Activated T-helper 2 cell treated with anti-CD3 and anti-CD28 coated beads, Interferon-gamma antibody, Interleukin-2, Interleukin-4, amounts not matched to agents 10 μg/mL and 5 μg/mL and 100 μg/mL, durations not matched to agents 14 hours and 24 hours and 36 hours (primary cell): Measurements from ENCODE around the gene ETV3. TPM values are rescaled to one million over a fixed set of nuclear protein-coding genes. Genes with fewer than 3 reads are reported as not detected.
"Not testable (repeated sequence)": the region's sequence is repeated elsewhere in the genome, so short reads cannot be mapped to it uniquely, and the experiment has no call there.

ENCODE experiments used
- DNase-seq: peaks from one replicate; pipeline ENCODE4 v3.0.0; 2021; ENCODE audit warnings: low spot score
- H3K27ac Mint-ChIP-seq: one replicate; pipeline ENCODE4 v1.8.0; 2021; ENCODE audit warnings: mixed read lengths
- H3K27me3 Mint-ChIP-seq: one replicate; pipeline ENCODE4 v1.8.0; 2021; ENCODE audit warnings: low read depth, mixed read lengths
- H3K36me3 Mint-ChIP-seq: one replicate; pipeline ENCODE4 v1.8.0; 2021; ENCODE audit warnings: low read depth, mixed read lengths
- H3K4me1 Mint-ChIP-seq: one replicate; pipeline ENCODE4 v1.8.0; 2021; ENCODE audit warnings: low read depth, mixed read lengths
- H3K4me3 Mint-ChIP-seq: one replicate; pipeline ENCODE4 v1.8.0; 2021; ENCODE audit warnings: low read depth, mild to moderate bottlenecking, moderate library complexity, mixed read lengths
- H3K9me3 Mint-ChIP-seq: one replicate; pipeline ENCODE4 v1.8.0; 2021; ENCODE audit warnings: mixed read lengths
- intact Hi-C: fragments of 100-400 bp; cut with micrococcal nuclease; formaldehyde crosslinking; loops from one replicate; pipeline ENCODE4 v1.15.1; 2023
- total RNA-seq: library from RNA; stranded (reverse); gene quantifications from 2 replicates; pipeline ENCODE4 v1.2.3, GENCODE V29; 2022

Gene ETV3
- total RNA-seq, 1 donor from 2014 or later, result 240 TPM

DNA sequence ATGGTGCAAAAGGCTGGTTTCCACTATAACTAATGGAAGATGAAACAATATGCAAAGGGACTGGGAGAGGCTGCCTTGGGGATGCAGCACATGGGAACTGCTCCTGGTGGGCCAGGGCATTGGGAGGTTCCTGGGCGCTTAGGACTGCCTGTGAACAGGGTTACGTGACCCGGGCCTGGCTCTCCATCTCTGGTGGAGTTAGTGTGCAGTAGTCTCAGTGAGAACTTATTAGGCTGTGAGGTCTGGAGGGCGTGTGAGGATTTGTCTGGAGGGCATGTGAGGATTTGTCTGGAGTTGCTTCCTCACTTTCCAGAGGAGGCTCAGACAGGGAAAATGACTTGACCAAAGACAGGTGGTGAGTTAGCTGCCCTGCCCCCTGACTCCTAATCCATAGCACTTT is 37.0 kb downstream of the ETV3 start:
- no peak overlapping the region for H3K4me3 Mint-ChIP-seq
- peaks cover 29% of the 10 kb centered on the region for H3K27me3 Mint-ChIP-seq
- H3K27ac Mint-ChIP-seq, result no peak overlapping the region
- intact Hi-C loops, result no loop called here
- no peak for DNase-seq
- H3K9me3 Mint-ChIP-seq, result no peaks in the 10 kb centered on the region
- no peaks in the 10 kb centered on the region for H3K36me3 Mint-ChIP-seq
- H3K4me1 Mint-ChIP-seq, result peaks cover 14% of the 10 kb centered on the region

DNA sequence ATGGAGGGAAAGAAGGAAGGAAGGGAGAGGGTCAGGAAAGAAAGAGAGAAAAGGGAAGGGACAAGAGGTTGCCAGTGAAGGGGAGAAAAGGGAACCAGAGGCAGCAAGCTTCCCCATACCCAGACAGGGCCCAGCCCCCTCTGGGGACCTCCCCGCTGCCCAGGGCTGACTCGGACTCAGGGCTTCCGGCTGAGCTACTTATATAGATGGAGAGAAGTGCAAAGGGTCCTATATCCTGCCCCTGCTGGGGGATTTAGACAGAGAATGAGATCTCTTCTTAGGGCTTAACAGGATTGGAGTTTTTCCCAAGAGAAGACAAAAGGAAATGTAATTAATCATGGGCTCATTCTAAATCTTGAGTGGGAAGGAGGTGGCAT is 38.6 kb downstream of the ETV3 start, which contains the start of gene ETV3L:
Gene ETV3L, minus strand, starts transcription at position 176 of the 377 bp plus-strand sequence. CDS start 285 bp downstream, outside the sequence.
- Mint-ChIP-seq H3K36me3 (no peaks in the 10 kb centered on the region), H3K4me3 (no peak within 1 kb of the TSS), H3K27me3 (peaks cover 20% of the 10 kb centered on the region), H3K4me1 (peaks cover 10% of the 10 kb centered on the region), H3K27ac (no peak within 1 kb of the TSS), H3K9me3 (no peaks in the 10 kb centered on the region)
- intact Hi-C loops, result no loop called here
- no peak for DNase-seq

DNA sequence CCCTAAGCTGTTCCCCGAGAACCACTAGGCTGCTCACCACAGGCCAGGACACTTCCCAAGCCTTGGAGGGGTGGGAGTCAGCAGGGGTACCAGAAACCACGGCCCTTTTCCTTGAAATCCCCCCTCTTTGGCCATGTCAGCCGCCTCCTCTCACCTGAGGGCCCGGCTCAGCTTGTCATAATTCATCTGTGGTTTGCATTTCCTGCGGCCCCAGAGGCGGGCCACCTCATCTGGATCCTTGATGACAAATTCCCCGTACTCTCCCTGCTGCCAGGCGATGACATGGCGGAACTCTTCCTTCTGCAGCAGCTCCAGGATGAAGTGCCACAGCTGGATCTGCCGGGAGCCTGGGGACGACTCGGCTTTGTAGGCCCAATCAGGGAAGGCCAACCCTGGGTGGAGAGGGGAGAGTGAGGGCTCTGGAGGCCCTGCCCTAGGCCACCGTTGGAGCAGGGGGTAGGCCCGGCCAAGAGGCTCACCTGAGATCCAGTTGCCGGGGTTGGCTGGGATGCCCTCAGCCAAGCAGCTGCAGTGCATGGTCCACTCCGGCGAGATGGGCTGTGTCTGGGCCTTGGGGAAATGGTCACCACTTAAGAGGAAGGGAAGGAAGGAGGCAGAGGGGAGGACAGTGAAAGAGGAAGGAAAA is 39.1 kb downstream of the ETV3 start:
- H3K27me3 Mint-ChIP-seq, result peaks cover 16% of the 10 kb centered on the region
- intact Hi-C loops, H3K4me1 Mint-ChIP-seq, H3K36me3 Mint-ChIP-seq, H3K4me3 Mint-ChIP-seq, H3K27ac Mint-ChIP-seq, H3K9me3 Mint-ChIP-seq, DNase-seq: not testable (repeated sequence)

DNA sequence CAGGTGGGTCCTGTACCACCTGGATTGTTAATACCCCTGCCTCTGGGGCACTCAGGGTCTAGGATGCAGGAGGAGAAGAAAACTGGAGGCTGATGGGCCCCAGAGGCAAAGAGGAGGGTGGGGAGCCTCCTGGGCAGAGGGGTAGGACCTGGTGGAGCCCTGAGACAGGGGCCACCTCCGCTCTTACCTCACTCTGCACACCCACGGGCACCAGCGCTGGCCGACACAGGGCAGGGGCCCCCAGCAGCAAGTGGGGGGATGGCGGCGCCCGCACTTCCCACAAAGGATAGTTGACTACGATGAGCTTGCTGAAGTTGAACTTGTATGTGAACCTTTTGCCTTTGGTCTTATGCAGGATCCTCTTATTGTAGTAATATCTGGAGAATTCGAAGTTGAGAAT is 39.7 kb downstream of the ETV3 start:
- Mint-ChIP-seq H3K4me3 (no peak overlapping the region), H3K27me3 (peaks cover 11% of the 10 kb centered on the region), H3K4me1 (peaks cover 8% of the 10 kb centered on the region), H3K27ac (no peak overlapping the region), H3K36me3 (no peaks in the 10 kb centered on the region), H3K9me3 (no peaks in the 10 kb centered on the region)
- no peak for DNase-seq
- intact Hi-C loops, result no loop called here

DNA sequence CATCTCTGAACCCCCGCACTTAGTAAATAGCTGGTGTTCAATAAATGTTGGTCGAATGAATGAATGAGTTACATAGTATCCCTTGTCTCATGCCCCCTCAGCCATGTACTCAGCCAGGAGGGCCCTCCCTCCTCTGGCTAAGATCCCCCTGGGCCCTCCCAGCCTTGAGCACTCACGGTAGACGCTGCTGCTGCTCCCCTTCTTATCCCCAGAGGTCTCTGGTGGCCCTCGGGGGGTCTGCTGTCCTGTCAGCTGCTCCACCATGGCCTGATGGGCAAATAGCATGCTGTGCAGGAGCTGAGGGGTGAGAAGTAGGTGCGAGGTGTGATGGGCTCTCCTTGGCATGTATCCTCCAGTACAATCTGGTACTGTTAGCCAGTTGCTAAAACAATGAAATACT is 40.5 kb downstream of the ETV3 start:
- H3K9me3 Mint-ChIP-seq, result no peaks in the 10 kb centered on the region
- H3K4me3 Mint-ChIP-seq, result no peak overlapping the region
- H3K27ac Mint-ChIP-seq, result no peak overlapping the region
- peaks cover 8% of the 10 kb centered on the region for H3K4me1 Mint-ChIP-seq
- no peaks in the 10 kb centered on the region for H3K36me3 Mint-ChIP-seq
- DNase-seq, result no peak
- peaks cover 7% of the 10 kb centered on the region for H3K27me3 Mint-ChIP-seq
- intact Hi-C loops, result no loop called here

DNA sequence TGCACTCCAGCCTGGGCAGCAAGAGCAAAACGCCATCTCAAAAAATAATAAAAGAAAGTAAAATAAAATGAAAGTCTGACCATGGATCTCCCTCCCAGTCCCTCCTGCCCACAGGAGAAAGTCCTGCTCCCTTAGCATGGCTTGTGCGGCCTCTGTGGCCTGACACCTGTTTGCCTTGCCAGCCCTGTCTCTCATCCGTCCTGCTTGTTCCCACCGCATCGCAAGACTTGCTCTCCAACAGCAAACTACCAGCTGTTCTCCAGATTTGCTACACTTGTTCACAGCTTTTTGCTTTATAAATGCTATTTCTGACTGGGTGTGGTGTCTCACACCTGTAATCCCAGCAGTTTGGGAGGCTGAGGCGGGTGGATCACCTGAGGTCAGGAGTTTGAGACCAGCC is 41.3 kb downstream of the ETV3 start:
- no peaks in the 10 kb centered on the region for H3K36me3 Mint-ChIP-seq
- peaks cover 7% of the 10 kb centered on the region for H3K27me3 Mint-ChIP-seq
- intact Hi-C loops, result no loop called here
- DNase-seq, result no peak
- peaks cover 8% of the 10 kb centered on the region for H3K4me1 Mint-ChIP-seq
- no peak overlapping the region for H3K27ac Mint-ChIP-seq
- H3K4me3 Mint-ChIP-seq, result no peak overlapping the region
- no peaks in the 10 kb centered on the region for H3K9me3 Mint-ChIP-seq

DNA sequence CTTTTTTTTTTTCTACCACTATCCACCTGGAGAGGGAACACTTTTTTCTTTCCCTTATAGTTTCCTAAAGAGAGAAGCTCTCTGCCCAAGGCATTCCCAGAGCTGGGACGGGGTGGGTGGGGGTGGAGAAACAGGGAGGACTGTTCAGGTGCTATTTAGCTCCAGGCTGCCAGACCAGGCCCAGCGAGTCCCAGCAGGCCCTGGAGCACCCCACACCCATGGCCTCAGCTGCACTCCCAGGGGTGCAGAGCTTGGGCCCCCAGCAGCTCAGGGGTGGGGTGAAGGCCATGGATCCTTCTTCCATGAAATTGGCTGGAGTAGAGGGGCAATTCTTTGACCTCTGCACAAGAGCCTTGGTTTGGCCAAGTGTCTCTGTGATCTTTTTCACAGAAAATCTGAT is 42.6 kb downstream of the ETV3 start:
- intact Hi-C loops, result no loop called here
- H3K9me3 Mint-ChIP-seq, result no peaks in the 10 kb centered on the region
- no peaks in the 10 kb centered on the region for H3K27me3 Mint-ChIP-seq
- no peak for DNase-seq
- no peak overlapping the region for H3K4me3 Mint-ChIP-seq
- H3K4me1 Mint-ChIP-seq, result peaks cover 8% of the 10 kb centered on the region
- no peaks in the 10 kb centered on the region for H3K36me3 Mint-ChIP-seq
- H3K27ac Mint-ChIP-seq, result no peak overlapping the region

DNA sequence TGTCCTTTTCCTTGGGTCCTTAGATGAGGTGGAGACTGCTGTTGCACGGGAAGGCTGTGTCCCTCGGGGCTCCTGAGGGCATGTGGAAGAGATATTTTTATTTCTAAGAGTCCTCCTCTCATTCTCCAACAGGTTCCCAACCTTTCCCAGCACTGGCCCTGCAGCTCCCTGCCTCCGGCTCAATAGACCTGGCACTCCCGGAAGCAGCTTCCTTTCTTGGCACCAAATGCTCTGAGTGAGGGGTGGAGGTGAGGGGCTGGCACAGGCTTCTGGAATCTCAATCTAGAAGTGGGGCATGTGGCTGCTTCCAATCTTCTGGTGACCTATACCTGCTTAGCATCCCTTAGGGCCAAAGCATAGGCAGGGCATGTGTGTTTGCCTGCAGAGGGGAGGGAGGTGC is 43.1 kb downstream of the ETV3 start:
- H3K36me3 Mint-ChIP-seq, result no peaks in the 10 kb centered on the region
- peaks cover 8% of the 10 kb centered on the region for H3K4me1 Mint-ChIP-seq
- DNase-seq, result no peak
- no peak overlapping the region for H3K4me3 Mint-ChIP-seq
- intact Hi-C loops, result no loop called here
- no peaks in the 10 kb centered on the region for H3K9me3 Mint-ChIP-seq
- H3K27me3 Mint-ChIP-seq, result peaks cover under 1% of the 10 kb centered on the region
- no peak overlapping the region for H3K27ac Mint-ChIP-seq

DNA sequence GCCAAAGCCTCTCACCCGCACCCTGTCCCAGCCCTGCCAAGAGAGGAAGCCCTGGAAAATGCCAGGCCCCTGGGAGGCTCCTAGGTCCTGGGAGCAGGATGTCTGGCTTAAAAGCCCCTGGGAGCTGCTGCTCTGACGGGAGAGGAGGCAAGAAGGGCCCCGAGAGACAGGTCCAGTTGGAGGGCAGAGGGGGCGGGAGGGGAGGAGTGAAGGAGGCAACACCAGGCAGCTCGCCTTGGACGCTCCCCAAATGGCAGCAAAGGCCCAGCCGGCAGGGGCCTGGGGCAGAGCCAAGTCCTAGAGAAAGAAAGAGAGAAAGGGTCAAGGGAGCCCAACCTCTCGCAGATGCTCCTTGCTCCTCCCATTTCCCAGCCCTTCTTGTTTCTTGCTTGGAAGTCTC is 45.4 kb downstream of the ETV3 start:
- Mint-ChIP-seq H3K36me3 (no peaks in the 10 kb centered on the region), H3K27ac (no peak overlapping the region), H3K9me3 (no peaks in the 10 kb centered on the region), H3K4me1 (no peaks in the 10 kb centered on the region), H3K27me3 (peaks cover 2% of the 10 kb centered on the region), H3K4me3 (no peak overlapping the region)
- DNase-seq, result no peak
- intact Hi-C loops, result no loop called here

DNA sequence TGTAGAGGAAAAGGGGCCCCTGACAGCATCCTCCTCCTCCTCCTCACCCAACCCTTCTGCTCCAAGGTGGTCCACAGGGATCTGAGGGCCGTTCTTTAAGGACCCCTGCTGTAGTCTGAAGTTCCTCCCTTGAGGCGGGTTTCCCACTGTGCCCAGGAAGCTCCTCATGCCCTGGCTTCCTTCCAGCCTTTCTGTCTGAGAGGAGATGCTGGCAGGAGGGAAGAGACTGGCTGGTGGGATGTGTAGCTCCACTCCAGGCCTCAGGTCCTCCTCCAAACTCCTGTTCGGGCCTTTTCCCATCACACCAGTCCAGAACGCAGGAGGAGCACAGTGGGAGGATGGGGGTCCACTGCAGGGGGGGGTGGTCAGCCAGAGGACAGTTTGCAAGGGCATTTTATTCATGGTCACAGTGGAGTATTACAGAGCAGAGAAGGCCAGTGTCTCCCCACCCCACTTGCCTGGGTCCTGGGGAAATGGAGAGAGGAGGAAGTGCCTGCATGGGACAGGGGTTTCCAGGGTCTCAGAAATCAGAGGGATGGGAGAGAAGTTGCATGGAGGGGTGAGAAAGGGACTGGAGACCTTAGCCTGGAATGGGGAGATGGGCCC is 46.4 kb downstream of the ETV3 start:
- intact Hi-C loops, result no loop called here
- peaks cover 2% of the 10 kb centered on the region for H3K27me3 Mint-ChIP-seq
- no peaks in the 10 kb centered on the region for H3K36me3 Mint-ChIP-seq
- no peak overlapping the region for H3K27ac Mint-ChIP-seq
- H3K9me3 Mint-ChIP-seq, result no peaks in the 10 kb centered on the region
- no peaks in the 10 kb centered on the region for H3K4me1 Mint-ChIP-seq
- no peak for DNase-seq
- no peak overlapping the region for H3K4me3 Mint-ChIP-seq

DNA sequence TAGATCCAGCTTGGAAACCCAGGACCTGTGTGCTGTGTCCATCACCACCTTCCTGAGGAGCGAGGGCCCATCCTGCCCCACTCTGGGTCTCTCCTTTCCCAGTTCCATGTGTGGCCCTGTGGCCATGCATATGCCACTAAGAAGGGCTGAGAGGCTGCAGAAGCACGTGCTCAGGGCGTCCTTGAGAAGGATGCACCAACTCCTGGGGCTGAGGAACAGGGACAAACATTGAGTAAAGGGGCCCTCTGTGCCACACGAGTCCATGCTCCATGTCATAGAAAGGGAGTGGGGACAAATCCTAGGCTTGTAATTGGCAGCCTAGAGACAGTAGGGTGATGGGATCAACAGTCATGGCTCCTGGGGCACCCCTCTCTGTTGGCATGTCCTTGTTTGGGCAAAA is 47.0 kb downstream of the ETV3 start:
- no peak for DNase-seq
- no peak overlapping the region for H3K27ac Mint-ChIP-seq
- no peaks in the 10 kb centered on the region for H3K36me3 Mint-ChIP-seq
- no peak overlapping the region for H3K4me3 Mint-ChIP-seq
- peaks cover 2% of the 10 kb centered on the region for H3K27me3 Mint-ChIP-seq
- H3K9me3 Mint-ChIP-seq, result no peaks in the 10 kb centered on the region
- H3K4me1 Mint-ChIP-seq, result no peaks in the 10 kb centered on the region
- intact Hi-C loops, result no loop called here

DNA sequence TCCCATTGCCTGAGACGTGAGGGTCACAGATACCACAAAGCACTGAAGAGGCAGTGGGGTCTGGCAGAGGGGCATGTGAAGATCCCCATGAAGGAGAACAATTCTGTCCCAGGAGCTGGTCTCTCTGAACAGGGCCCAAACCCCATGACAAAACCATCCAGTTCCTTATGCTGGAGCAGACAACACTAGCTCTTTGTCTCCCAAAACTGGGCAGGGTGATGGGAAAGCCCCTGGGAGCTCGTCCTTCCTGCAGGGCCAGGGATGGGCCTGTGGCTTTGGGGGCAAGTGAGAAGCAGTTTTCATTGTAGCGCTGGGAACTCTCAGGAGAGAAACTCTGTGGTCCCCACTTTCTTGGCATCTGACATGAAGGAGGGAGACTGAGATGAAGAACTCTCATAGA is 47.4 kb downstream of the ETV3 start:
- Mint-ChIP-seq H3K4me3 (no peak overlapping the region), H3K9me3 (no peaks in the 10 kb centered on the region), H3K27ac (no peak overlapping the region), H3K27me3 (peaks cover 2% of the 10 kb centered on the region), H3K36me3 (no peaks in the 10 kb centered on the region), H3K4me1 (no peaks in the 10 kb centered on the region)
- DNase-seq, result no peak
- intact Hi-C loops, result loop anchor here (1.0 kb wide), 1 partner anchor 66 kb away; no protein-coding TSS in a partner anchor

DNA sequence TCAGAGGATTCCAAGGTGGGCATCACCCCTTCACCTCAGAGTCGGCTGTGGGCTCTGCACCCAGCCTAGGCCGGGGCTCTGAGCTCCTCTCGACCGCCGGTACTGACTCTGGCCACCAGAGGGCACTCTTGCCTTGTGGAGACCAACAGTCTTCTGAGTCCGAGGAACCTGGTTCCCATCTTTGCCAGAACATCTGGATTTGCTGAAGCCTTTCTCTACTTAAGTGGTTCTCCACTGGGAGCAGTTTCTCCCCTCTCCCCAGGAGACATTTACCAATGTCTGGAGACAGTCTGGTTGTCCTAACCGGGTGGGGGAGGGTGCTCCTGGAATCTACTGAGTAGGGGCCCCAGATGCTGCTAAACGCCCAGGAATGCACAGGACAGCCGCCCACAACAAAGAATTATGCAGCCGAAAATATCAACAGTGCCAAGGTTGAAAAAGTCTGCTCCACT is 48.0 kb downstream of the ETV3 start:
- no peak overlapping the region for H3K4me3 Mint-ChIP-seq
- intact Hi-C loops, result loop anchor here (1.0 kb wide), 1 partner anchor 66 kb away; no protein-coding TSS in a partner anchor
- no peaks in the 10 kb centered on the region for H3K9me3 Mint-ChIP-seq

More for the DNA sequence above, 48.0 kb downstream of the ETV3 start:
- peaks cover 2% of the 10 kb centered on the region for H3K27me3 Mint-ChIP-seq
- H3K4me1 Mint-ChIP-seq, result no peaks in the 10 kb centered on the region
- H3K27ac Mint-ChIP-seq, result no peak overlapping the region
- peak; percentile 73 for DNase-seq
- no peaks in the 10 kb centered on the region for H3K36me3 Mint-ChIP-seq
